ENCODE results near the gene IL36RN. TPM values are rescaled to one million over a fixed set of nuclear protein-coding genes. Genes with fewer than 3 reads are reported as not detected.

IL36RN gene
- polyA plus RNA-seq, 2 of the 4 experiments (the other 2 are of a cell fraction): not detected

GRCh38 chr2:113061241-113061640, 2.2 kb downstream of the IL36RN start:
- Histone ChIP-seq H3K9me3 (peaks cover 13% of the 10 kb centered on the region; the same call in 1 of the 3 replicates), H3K4me1 (no peaks in the 10 kb centered on the region), H3K4me3 (no peak overlapping the region), H3K27ac (no peak overlapping the region), H3K4me2 (no peak overlapping the region)
- CTCF ChIA-PET: interaction anchor here (0.6 kb wide), 1 partner anchor 1502 kb away, joined by 5 read pairs; no protein-coding TSS in a partner anchor
- no peak for DNase-seq (ENCODE audit: low read depth in 1 of 2, low spot score in 1 of 2)
- TF ChIP-seq NFE2L2 (conservative IDR thresholded peaks at IDR 0.05; ENCODE audit: low read length) (no peak), PHF8 (IDR thresholded peaks at IDR 0.05; ENCODE audit: borderline replicate concordance, low read depth) (no peak), JUNB (IDR thresholded peaks at IDR 0.05) (no peak), ZNF302 (CRISPR knock-in tag; IDR thresholded peaks at IDR 0.05) (no peak), RCOR1 (IDR thresholded peaks at IDR 0.05; ENCODE audit: low read depth, low read length) (no peak), BCL3 (IDR thresholded peaks at IDR 0.05) (no peak), NR3C1 (IDR thresholded peaks at IDR 0.05) (no peak)
- WGBS (ENCODE audit: missing lambda C conversion rate): 32% methylated on average over 2 of the region's 2 CpGs
- no peak for FAIRE-seq
- POLR2A ChIA-PET: no interaction called here
- no peak for ATAC-seq

- no peak for ATAC-seq
- CTCF ChIA-PET: interaction anchor here (1.3 to 1.9 kb wide), 3 partner anchors 10 to 20 kb away, joined by 3 to 8 read pairs (median 3); no protein-coding TSS in a partner anchor
- WGBS (ENCODE audit: missing lambda C conversion rate): 52% methylated on average over 14 of the region's 18 CpGs
- Histone ChIP-seq H3K9me3 (0 out of 3 replicates have a peak, but pooled peaks cover 10% of the 10 kb centered on the region), H3K4me2 (no peak overlapping the region), H3K27ac (no peak overlapping the region), H3K4me3 (no peak overlapping the region), H3K4me1 (no peaks in the 10 kb centered on the region)
- no peak for DNase-seq (ENCODE audit: low read depth in 1 of 2, low spot score in 1 of 2)
- POLR2A ChIA-PET: no interaction called here
- no peak for FAIRE-seq
- TF ChIP-seq MAZ (IDR thresholded peaks at IDR 0.05; ENCODE audit: borderline replicate concordance, low read depth, low read length) (no peak), RAD21 (conservative IDR thresholded peaks at IDR 0.05 in 1 of 2, IDR thresholded peaks at IDR 0.05 in 1 of 2) (no peak), MYC (IDR thresholded peaks at IDR 0.05; ENCODE audit: borderline replicate concordance, low read length) (no peak), FOXS1 (CRISPR knock-in tag; IDR thresholded peaks at IDR 0.05) (no peak), TFCP2L1 (CRISPR knock-in tag; IDR thresholded peaks at IDR 0.05) (no peak)
These were observed 3.1 kb downstream of the IL36RN start for GRCh38 chr2:113061896-113062770.

GRCh38 chr2:113064281-113064680, 5.3 kb downstream of the IL36RN start:
- no peak for ATAC-seq
- no peak for FAIRE-seq
- CTCF ChIA-PET: interaction anchor here (1.0 kb wide), 1 partner anchor 13 kb away, joined by 5 read pairs; no protein-coding TSS in a partner anchor

GRCh38 chr2:113064898-113065297, 5.9 kb downstream of the IL36RN start:
- no peak for FAIRE-seq
- CTCF ChIA-PET: interaction anchor here (1.0 to 1.5 kb wide), 2 partner anchors 13 to 15 kb away, joined by 5 read pairs; no protein-coding TSS in a partner anchor
- TF ChIP-seq SREBF2 (IDR thresholded peaks at IDR 0.05): no peak
- no peak for TF ChIP-seq CHD2 (IDR thresholded peaks at IDR 0.05; ENCODE audit: low read length, partially characterized antibody)
- TF ChIP-seq GATA3 (IDR thresholded peaks at IDR 0.05; ENCODE audit: borderline replicate concordance): no peak
- TF ChIP-seq EP300 (IDR thresholded peaks at IDR 0.05): no peak
- TF ChIP-seq NPAS2 (CRISPR knock-in tag; IDR thresholded peaks at IDR 0.05; ENCODE audit: borderline replicate concordance): no peak
- no peak for TF ChIP-seq HOXA7 (CRISPR knock-in tag; IDR thresholded peaks at IDR 0.05)
- no peak for TF ChIP-seq JUN (IDR thresholded peaks at IDR 0.05)
- TF ChIP-seq HOXB5 (CRISPR knock-in tag; IDR thresholded peaks at IDR 0.05): no peak
- no peak for TF ChIP-seq CEBPB (IDR thresholded peaks at IDR 0.05)
- TF ChIP-seq MAFK (IDR thresholded peaks at IDR 0.05; ENCODE audit: partially characterized antibody): no peak
- no peak for TF ChIP-seq E2F6 (IDR thresholded peaks at IDR 0.05; ENCODE audit: borderline replicate concordance, low read depth)
- H3K4me2 ChIP-seq: no peak overlapping the region
- no peak overlapping the region for H3K27ac ChIP-seq
- POLR2A ChIA-PET: no interaction called here
- 0% methylated on average over 1 of the region's 1 CpG for WGBS (ENCODE audit: missing lambda C conversion rate)
- no peak for ATAC-seq
- 0 out of 3 replicates have a peak, but pooled peaks cover 10% of the 10 kb centered on the region for H3K9me3 ChIP-seq
- no peak for DNase-seq (ENCODE audit: low read depth in 1 of 2, low spot score in 1 of 2)
- H3K4me1 ChIP-seq: peaks cover 2% of the 10 kb centered on the region; the same call in 1 of the 3 replicates
- no peak overlapping the region for H3K4me3 ChIP-seq

More at GRCh38 chr2:113064281-113064680, 5.3 kb downstream of the IL36RN start:
- WGBS (ENCODE audit: missing lambda C conversion rate): 21% methylated on average over 5 of the region's 5 CpGs
- no peak for DNase-seq (ENCODE audit: low read depth in 1 of 2, low spot score in 1 of 2)
- H3K27ac ChIP-seq: no peak overlapping the region
- TF ChIP-seq MAX (IDR thresholded peaks at IDR 0.05): no peak
- no peak for TF ChIP-seq HEYL (CRISPR knock-in tag; IDR thresholded peaks at IDR 0.05)
- TF ChIP-seq EP300 (IDR thresholded peaks at IDR 0.05): no peak
- no peak for TF ChIP-seq HOXB13 (CRISPR knock-in tag; IDR thresholded peaks at IDR 0.05; ENCODE audit: low read depth)
- no peak for TF ChIP-seq HDAC2 (IDR thresholded peaks at IDR 0.05)
- TF ChIP-seq NR3C1 (IDR thresholded peaks at IDR 0.05): no peak
- no peak for TF ChIP-seq TP53 (CRISPR knock-in tag; IDR thresholded peaks at IDR 0.05)
- no peak for TF ChIP-seq RARB (CRISPR knock-in tag; IDR thresholded peaks at IDR 0.05)
- no peak for TF ChIP-seq JUNB (IDR thresholded peaks at IDR 0.05)
- TF ChIP-seq ZSCAN20 (CRISPR knock-in tag; IDR thresholded peaks at IDR 0.05): no peak
- TF ChIP-seq RAD21 (conservative IDR thresholded peaks at IDR 0.05 in 1 of 2, IDR thresholded peaks at IDR 0.05 in 1 of 2): no peak
- no peak for TF ChIP-seq GATA3 (IDR thresholded peaks at IDR 0.05; ENCODE audit: borderline replicate concordance)
- no peak for TF ChIP-seq CHD2 (IDR thresholded peaks at IDR 0.05; ENCODE audit: low read length, partially characterized antibody)
- no peak overlapping the region for H3K4me3 ChIP-seq
- no peaks in the 10 kb centered on the region for H3K4me1 ChIP-seq
- 0 out of 3 replicates have a peak, but pooled peaks cover 10% of the 10 kb centered on the region for H3K9me3 ChIP-seq
- POLR2A ChIA-PET: no interaction called here
- no peak overlapping the region for H3K4me2 ChIP-seq

Measured in A549 (cell line).